Neural crest cell (in vitro differentiated cells): ENCODE results near the gene MTHFD2. TPM values are rescaled to one million over a fixed set of nuclear protein-coding genes. Genes with fewer than 3 reads are reported as not detected.

Experiments used
- DNase-seq: peaks from one replicate; pipeline ENCODE4 v3.0.0; 2021; ENCODE audit warnings: low read depth, mixed read lengths, low spot score
- H3K27ac Mint-ChIP-seq: one replicate; pipeline ENCODE4 v1.8.0; 2021; ENCODE audit warnings: mild to moderate bottlenecking, mixed read lengths; ENCODE audit not compliant: unreplicated experiment
- H3K27me3 Mint-ChIP-seq: 2 replicates; pipeline ENCODE4 v1.8.0; 2021; ENCODE audit warnings: low read depth, mild to moderate bottlenecking, mixed read lengths
- H3K36me3 Mint-ChIP-seq: 2 replicates; pipeline ENCODE4 v1.8.0; 2021; ENCODE audit warnings: low read depth, mild to moderate bottlenecking, mixed read lengths
- H3K4me1 Mint-ChIP-seq: 2 replicates; pipeline ENCODE4 v1.8.0; 2021; ENCODE audit warnings: mixed read lengths
- H3K4me3 Mint-ChIP-seq: one replicate; pipeline ENCODE4 v1.8.0; 2021; ENCODE audit warnings: mild to moderate bottlenecking, mixed read lengths
- H3K9me3 Mint-ChIP-seq: 2 replicates; pipeline ENCODE4 v1.8.0; 2021; ENCODE audit warnings: mixed read lengths
- total RNA-seq: library from RNA; stranded (reverse); gene quantifications from 2 replicates; pipeline ENCODE4 v1.2.1, GENCODE V29; 2021
- TF ChIP-seq, protein P1 (sequence below): fragments of 200-600 bp; sonication (generic); conservative IDR thresholded peaks from 2 replicates; pipeline ENCODE4 v1.5.0; 2021; ENCODE audit warnings: antibody characterized with exemption, mild to moderate bottlenecking

The MTHFD2 gene
- total RNA-seq, 1 donor from 2014 or later, result 101 TPM

DNA sequence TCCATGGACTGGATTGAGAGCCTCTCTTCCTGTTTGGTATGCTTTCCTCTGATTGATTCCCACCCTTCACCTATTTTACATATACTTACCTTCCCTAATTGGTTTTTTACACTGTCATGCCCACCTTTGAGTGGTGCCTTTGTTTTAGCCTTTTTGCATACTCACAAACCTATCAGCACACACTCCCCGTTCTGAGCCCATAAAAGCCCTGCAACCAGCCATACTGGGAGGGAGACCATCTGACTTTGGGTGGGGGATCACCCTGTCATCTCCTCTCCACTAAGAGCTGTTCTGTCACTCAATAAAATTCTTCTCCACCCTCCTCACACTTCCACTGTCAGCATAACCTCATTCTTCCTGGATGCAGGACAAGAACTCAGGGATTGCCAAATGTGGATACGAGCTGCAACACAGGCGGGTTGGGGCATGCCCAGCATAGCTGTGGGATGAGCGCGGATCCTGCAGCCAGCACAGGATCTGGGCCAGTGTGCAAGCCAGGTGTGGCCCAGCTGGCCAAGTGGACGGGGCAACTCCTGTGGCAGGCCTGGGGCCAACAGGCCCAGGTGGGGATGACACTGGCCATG lies 10.3 kb upstream of the MTHFD2 start:
- peak overlapping the region; percentile 5 for H3K4me3 Mint-ChIP-seq
- H3K4me1 Mint-ChIP-seq, result no peaks in the 10 kb centered on the region
- TF ChIP-seq, protein P1, sequence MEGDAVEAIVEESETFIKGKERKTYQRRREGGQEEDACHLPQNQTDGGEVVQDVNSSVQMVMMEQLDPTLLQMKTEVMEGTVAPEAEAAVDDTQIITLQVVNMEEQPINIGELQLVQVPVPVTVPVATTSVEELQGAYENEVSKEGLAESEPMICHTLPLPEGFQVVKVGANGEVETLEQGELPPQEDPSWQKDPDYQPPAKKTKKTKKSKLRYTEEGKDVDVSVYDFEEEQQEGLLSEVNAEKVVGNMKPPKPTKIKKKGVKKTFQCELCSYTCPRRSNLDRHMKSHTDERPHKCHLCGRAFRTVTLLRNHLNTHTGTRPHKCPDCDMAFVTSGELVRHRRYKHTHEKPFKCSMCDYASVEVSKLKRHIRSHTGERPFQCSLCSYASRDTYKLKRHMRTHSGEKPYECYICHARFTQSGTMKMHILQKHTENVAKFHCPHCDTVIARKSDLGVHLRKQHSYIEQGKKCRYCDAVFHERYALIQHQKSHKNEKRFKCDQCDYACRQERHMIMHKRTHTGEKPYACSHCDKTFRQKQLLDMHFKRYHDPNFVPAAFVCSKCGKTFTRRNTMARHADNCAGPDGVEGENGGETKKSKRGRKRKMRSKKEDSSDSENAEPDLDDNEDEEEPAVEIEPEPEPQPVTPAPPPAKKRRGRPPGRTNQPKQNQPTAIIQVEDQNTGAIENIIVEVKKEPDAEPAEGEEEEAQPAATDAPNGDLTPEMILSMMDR, result no peak
- no peaks in the 10 kb centered on the region for H3K36me3 Mint-ChIP-seq
- DNase-seq, result no peak
- H3K27ac Mint-ChIP-seq, result no peak overlapping the region
- peaks cover 31% of the 10 kb centered on the region for H3K27me3 Mint-ChIP-seq
- no peaks in the 10 kb centered on the region for H3K9me3 Mint-ChIP-seq

DNA sequence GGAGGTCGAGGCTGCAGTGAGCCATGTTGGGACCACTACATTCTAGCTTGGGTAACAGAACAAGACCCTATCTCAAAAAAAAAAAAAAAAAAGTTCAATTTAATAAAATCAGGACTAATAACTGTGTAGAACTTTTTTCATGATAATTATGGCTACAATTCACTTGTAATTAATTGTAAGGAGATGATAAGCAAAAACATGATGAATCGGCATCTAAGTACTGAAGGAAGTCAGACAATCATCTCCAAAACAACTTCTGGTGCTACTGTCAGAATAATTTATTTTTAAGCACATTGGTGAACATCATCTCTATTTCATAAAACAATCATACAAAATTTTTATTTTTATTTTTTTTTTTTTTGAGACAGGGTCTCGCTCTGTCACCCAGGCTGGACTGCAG lies 9.7 kb upstream of the MTHFD2 start:
- H3K27me3 Mint-ChIP-seq, result peaks cover 31% of the 10 kb centered on the region
- H3K27ac Mint-ChIP-seq, result no peak overlapping the region
- H3K36me3 Mint-ChIP-seq, result no peaks in the 10 kb centered on the region
- H3K4me1 Mint-ChIP-seq, result no peaks in the 10 kb centered on the region
- DNase-seq, result no peak
- TF ChIP-seq, protein P1, result no peak
- H3K4me3 Mint-ChIP-seq, result no peak overlapping the region
- H3K9me3 Mint-ChIP-seq, result no peaks in the 10 kb centered on the region

DNA sequence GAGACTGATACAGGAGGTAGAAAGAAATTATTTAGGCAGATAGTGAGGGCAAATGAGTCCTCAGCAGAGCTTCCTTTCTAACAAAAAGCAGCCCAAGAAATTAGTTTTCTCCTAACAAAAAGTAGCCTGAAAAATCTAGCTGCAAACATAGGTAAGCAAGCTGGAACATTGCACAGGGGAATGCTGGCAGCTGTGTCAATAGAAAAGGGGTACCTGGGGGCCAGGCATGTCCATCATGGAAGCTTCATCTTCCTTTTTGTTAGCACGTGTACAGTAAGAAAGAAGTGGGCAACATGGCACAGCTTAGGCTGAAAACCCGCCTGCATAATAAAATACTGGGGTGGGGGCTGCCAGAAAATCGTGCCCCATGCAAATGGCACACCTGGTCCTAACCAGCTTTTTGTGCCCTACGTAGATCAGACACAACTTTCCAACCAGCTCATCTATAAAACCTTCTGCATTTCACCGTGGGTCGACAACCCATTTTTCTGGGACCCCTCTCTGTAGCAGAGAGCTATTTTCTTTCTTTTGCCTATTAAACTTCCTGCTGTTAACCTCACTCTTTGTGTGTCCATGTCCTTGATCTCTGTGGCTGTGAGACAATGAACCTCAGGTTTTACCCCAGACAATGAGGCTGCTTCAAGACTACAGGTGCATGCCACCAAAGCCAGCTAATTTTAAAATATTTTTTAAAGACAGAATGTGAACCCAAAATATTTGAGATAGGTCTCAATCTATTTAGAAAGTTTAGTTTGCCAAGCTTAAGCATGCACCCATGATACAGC lies 6.6 kb upstream of the MTHFD2 start:
- no peaks in the 10 kb centered on the region for H3K36me3 Mint-ChIP-seq
- no peak overlapping the region for H3K27ac Mint-ChIP-seq
- no peak overlapping the region for H3K4me3 Mint-ChIP-seq
- TF ChIP-seq, protein P1, result no peak
- H3K4me1 Mint-ChIP-seq, result no peaks in the 10 kb centered on the region
- H3K9me3 Mint-ChIP-seq, result no peaks in the 10 kb centered on the region
- peaks cover 29% of the 10 kb centered on the region for H3K27me3 Mint-ChIP-seq
- DNase-seq, result no peak

DNA sequence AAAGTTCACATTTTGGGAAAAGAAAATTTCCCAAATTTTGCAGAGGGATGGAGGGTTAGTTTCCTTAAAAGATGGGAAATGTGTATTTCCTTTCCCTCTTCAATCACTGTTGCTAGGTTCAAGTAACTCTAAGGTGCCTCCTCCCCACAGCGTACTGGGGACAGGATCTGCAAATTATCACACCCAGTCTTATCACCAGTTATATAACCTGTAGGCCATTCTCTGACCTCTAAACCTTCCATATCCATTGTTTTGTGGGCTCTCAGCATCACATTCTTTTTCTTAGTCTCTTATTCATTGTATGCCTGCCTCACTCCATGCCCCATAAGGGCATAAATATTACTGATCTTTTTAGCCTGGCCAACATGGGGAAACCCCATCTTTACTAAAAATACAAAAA lies 3.6 kb upstream of the MTHFD2 start:
- TF ChIP-seq, protein P1, result no peak
- Mint-ChIP-seq H3K27ac (no peak overlapping the region), H3K9me3 (peaks cover 2% of the 10 kb centered on the region)

DNA sequence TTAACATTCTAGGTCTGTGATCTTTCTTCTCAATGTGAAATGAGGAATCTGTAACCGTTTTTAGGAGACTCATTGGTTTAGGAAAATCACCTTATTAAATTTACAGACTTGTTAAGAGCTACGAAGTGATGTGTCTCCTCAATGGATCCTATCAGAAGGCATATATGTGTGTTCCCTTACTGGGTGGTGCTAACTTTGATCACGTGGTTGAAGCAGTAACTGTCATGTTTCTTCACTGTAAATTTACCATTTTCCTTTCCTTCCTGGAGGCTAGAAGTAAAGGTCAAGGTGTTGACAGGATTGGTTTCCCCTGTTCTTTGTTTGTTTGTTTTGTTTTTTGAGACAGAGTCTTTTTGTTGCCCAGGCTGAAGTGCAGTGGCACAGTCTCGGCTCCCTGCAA lies 1.4 kb upstream of the MTHFD2 start:
- no peak for DNase-seq
- Mint-ChIP-seq H3K9me3 (peaks cover 2% of the 10 kb centered on the region), H3K4me3 (peak overlapping the region; percentile 34)

More for the DNA sequence above, 3.6 kb upstream of the MTHFD2 start:
- DNase-seq, result no peak
- no peaks in the 10 kb centered on the region for H3K36me3 Mint-ChIP-seq
- H3K4me1 Mint-ChIP-seq, result peaks cover 17% of the 10 kb centered on the region
- H3K27me3 Mint-ChIP-seq, result peaks cover 19% of the 10 kb centered on the region
- no peak overlapping the region for H3K4me3 Mint-ChIP-seq

More for the DNA sequence above, 1.4 kb upstream of the MTHFD2 start:
- Mint-ChIP-seq H3K27ac (no peak overlapping the region), H3K4me1 (peaks cover 37% of the 10 kb centered on the region), H3K27me3 (peaks cover 6% of the 10 kb centered on the region), H3K36me3 (no peaks in the 10 kb centered on the region)
- TF ChIP-seq, protein P1, result no peak
